Hepatocyte (in vitro differentiated cells): ENCODE data around the gene NUB1.

Experiments
- EZH2 ChIP-seq: fragments of 200-600 bp; sonication (generic); IDR thresholded peaks from 2 replicates; pipeline ENCODE4 v1.6.1; 2016; ENCODE audit warnings: antibody characterized with exemption, mild to moderate bottlenecking, borderline replicate concordance
- EZH2phosphoT487 ChIP-seq: fragments of 200-600 bp; sonication (generic); IDR thresholded peaks from one replicate; pipeline ENCODE4 v1.6.1; 2018; ENCODE audit warnings: antibody characterized with exemption, mild to moderate bottlenecking, low read depth, moderate library complexity; ENCODE audit not compliant: unreplicated experiment, severe bottlenecking
- TF ChIP-seq, protein P1 (sequence below): fragments of 200-600 bp; sonication (generic); IDR thresholded peaks from 2 replicates; pipeline ENCODE4 v1.5.1; 2016; ENCODE audit warnings: antibody characterized with exemption, mild to moderate bottlenecking; ENCODE audit not compliant: poor library complexity

DNA sequence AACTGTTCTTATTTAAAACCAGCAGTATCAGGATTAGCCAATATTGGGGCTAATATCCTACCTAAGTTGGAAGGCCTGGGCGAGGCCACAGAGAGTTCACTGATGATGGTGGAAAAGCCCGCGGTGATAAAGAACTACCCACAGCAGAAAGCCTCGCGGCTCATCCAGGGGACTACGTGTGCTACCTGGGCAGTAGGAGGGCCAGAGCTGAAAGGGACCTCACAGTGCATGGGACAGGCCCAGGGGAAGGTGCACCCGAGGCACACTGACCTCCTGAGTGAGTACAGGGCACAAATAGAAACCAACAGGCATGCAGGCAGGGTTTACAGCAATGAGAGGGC is 66.9 kb downstream of the NUB1 start:
- TF ChIP-seq, protein P1, sequence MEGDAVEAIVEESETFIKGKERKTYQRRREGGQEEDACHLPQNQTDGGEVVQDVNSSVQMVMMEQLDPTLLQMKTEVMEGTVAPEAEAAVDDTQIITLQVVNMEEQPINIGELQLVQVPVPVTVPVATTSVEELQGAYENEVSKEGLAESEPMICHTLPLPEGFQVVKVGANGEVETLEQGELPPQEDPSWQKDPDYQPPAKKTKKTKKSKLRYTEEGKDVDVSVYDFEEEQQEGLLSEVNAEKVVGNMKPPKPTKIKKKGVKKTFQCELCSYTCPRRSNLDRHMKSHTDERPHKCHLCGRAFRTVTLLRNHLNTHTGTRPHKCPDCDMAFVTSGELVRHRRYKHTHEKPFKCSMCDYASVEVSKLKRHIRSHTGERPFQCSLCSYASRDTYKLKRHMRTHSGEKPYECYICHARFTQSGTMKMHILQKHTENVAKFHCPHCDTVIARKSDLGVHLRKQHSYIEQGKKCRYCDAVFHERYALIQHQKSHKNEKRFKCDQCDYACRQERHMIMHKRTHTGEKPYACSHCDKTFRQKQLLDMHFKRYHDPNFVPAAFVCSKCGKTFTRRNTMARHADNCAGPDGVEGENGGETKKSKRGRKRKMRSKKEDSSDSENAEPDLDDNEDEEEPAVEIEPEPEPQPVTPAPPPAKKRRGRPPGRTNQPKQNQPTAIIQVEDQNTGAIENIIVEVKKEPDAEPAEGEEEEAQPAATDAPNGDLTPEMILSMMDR: no peak
- TF ChIP-seq EZH2phosphoT487: no peak
- TF ChIP-seq EZH2: no peak
